ENCODE results near the gene SLC34A3. TPM values are rescaled to one million over a fixed set of nuclear protein-coding genes. Genes with fewer than 3 reads are reported as not detected.

The SLC34A3 gene
- polyA plus RNA-seq, 4 donors, result 0.21 to 30.3 (median 0.85) TPM

- Histone ChIP-seq H3K4me3 (ENCODE audit: low read depth in 1 of 3, low read length in 3 of 3) (no peak overlapping the region), H3K4me1 (ENCODE audit: control insufficient read depth in 3 of 3, insufficient read depth in 2 of 3, low read depth in 1 of 3, low read length in 2 of 3) (peaks cover 0 to 31% (median 4%) of the 10 kb centered on the region in 3 donors), H3K9me3 (ENCODE audit: control insufficient read depth in 2 of 2, insufficient read depth in 1 of 2, low read depth in 1 of 2, low read length in 1 of 2) (no peaks in the 10 kb centered on the region), H3K27me3 (ENCODE audit: control insufficient read depth in 3 of 3, insufficient read depth in 3 of 3, low read length in 3 of 3) (no peaks in the 10 kb centered on the region), H3K36me3 (ENCODE audit: control insufficient read depth in 3 of 3, insufficient read depth in 2 of 3, low read depth in 1 of 3, low read length in 3 of 3) (peaks cover 4 to 27% (median 9%) of the 10 kb centered on the region in 3 donors), H3K27ac (ENCODE audit: low read depth in 1 of 3, low read length in 2 of 3) (no peak overlapping the region)
- 72 to 82% (median 78%) methylated on average over 35 to 36 of the region's 36 CpGs for WGBS, 3 donors
- DNase-seq, result no peak
- FAIRE-seq, result no peak
Observed at GRCh38 chr9:137244486-137245449, 14.1 kb downstream of the SLC34A3 start.

- Histone ChIP-seq H3K4me3 (ENCODE audit: low read depth in 1 of 3, low read length in 3 of 3) (no peak overlapping the region), H3K36me3 (ENCODE audit: control insufficient read depth in 3 of 3, insufficient read depth in 2 of 3, low read depth in 1 of 3, low read length in 3 of 3) (peaks cover 4 to 27% (median 9%) of the 10 kb centered on the region in 3 donors), H3K27me3 (ENCODE audit: control insufficient read depth in 3 of 3, insufficient read depth in 3 of 3, low read length in 3 of 3) (no peaks in the 10 kb centered on the region), H3K4me1 (ENCODE audit: control insufficient read depth in 3 of 3, insufficient read depth in 2 of 3, low read depth in 1 of 3, low read length in 2 of 3) (peaks cover 0 to 28% (median 4%) of the 10 kb centered on the region in 3 donors), H3K27ac (ENCODE audit: low read depth in 1 of 3, low read length in 2 of 3) (no peak overlapping the region), H3K9me3 (ENCODE audit: control insufficient read depth in 2 of 2, insufficient read depth in 1 of 2, low read depth in 1 of 2, low read length in 1 of 2) (no peaks in the 10 kb centered on the region)
- FAIRE-seq (no peak), DNase-seq (no peak)
- 84 to 90% (median 90%) methylated on average over 20 to 25 of the region's 25 CpGs for WGBS, 3 donors
Observed at GRCh38 chr9:137245450-137246421, 15.0 kb downstream of the SLC34A3 start.

- Histone ChIP-seq H3K4me1 (ENCODE audit: control insufficient read depth in 3 of 3, insufficient read depth in 2 of 3, low read depth in 1 of 3, low read length in 2 of 3) (peaks cover 0 to 32% (median 4%) of the 10 kb centered on the region in 3 donors), H3K27ac (ENCODE audit: low read depth in 1 of 3, low read length in 2 of 3) (no peak overlapping the region), H3K9me3 (ENCODE audit: control insufficient read depth in 2 of 2, insufficient read depth in 1 of 2, low read depth in 1 of 2, low read length in 1 of 2) (no peaks in the 10 kb centered on the region), H3K36me3 (ENCODE audit: control insufficient read depth in 3 of 3, insufficient read depth in 2 of 3, low read depth in 1 of 3, low read length in 3 of 3) (peaks cover 3 to 20% (median 6%) of the 10 kb centered on the region in 3 donors), H3K27me3 (ENCODE audit: control insufficient read depth in 3 of 3, insufficient read depth in 3 of 3, low read length in 3 of 3) (no peaks in the 10 kb centered on the region), H3K4me3 (ENCODE audit: low read depth in 1 of 3, low read length in 3 of 3) (no peak overlapping the region)
- FAIRE-seq, result no peak
- DNase-seq, result no peak
- 71 to 79% (median 73%) methylated on average over 20 of the region's 20 CpGs for WGBS, 3 donors
Observed at GRCh38 chr9:137247135-137247915, 16.6 kb downstream of the SLC34A3 start.

GRCh38 chr9:137247916-137248175 lies 17.1 kb downstream of the SLC34A3 start:
- no peak overlapping the region for H3K27ac ChIP-seq (ENCODE audit: low read depth in 1 of 3, low read length in 2 of 3)
- FAIRE-seq, result no peak
- peaks cover 2 to 15% (median 2%) of the 10 kb centered on the region in 3 donors for H3K36me3 ChIP-seq (ENCODE audit: control insufficient read depth in 3 of 3, insufficient read depth in 2 of 3, low read depth in 1 of 3, low read length in 3 of 3)
- DNase-seq, result no peak
- WGBS, 3 donors, result 79 to 86% (median 85%) methylated on average over 6 of the region's 6 CpGs
- H3K9me3 ChIP-seq (ENCODE audit: control insufficient read depth in 2 of 2, insufficient read depth in 1 of 2, low read depth in 1 of 2, low read length in 1 of 2), result no peaks in the 10 kb centered on the region
- H3K4me1 ChIP-seq (ENCODE audit: control insufficient read depth in 3 of 3, insufficient read depth in 2 of 3, low read depth in 1 of 3, low read length in 2 of 3), result peaks cover 0 to 32% (median 1%) of the 10 kb centered on the region in 3 donors
- no peak overlapping the region for H3K4me3 ChIP-seq (ENCODE audit: low read depth in 1 of 3, low read length in 3 of 3)
- H3K27me3 ChIP-seq (ENCODE audit: control insufficient read depth in 3 of 3, insufficient read depth in 3 of 3, low read length in 3 of 3), result no peaks in the 10 kb centered on the region

- H3K36me3 ChIP-seq (ENCODE audit: control insufficient read depth in 3 of 3, insufficient read depth in 2 of 3, low read depth in 1 of 3, low read length in 3 of 3), result no peaks in the 10 kb centered on the region
- no peak overlapping the region for H3K4me3 ChIP-seq (ENCODE audit: low read depth in 1 of 3, low read length in 3 of 3)
- no peaks in the 10 kb centered on the region for H3K27me3 ChIP-seq (ENCODE audit: control insufficient read depth in 3 of 3, insufficient read depth in 3 of 3, low read length in 3 of 3)
- WGBS, 3 donors, result 47 to 61% (median 54%) methylated on average over 14 to 18 of the region's 18 CpGs
- H3K27ac ChIP-seq (ENCODE audit: low read depth in 1 of 3, low read length in 2 of 3), result no peak overlapping the region
- peaks cover 0 to 24% (median 3%) of the 10 kb centered on the region in 3 donors for H3K4me1 ChIP-seq (ENCODE audit: control insufficient read depth in 3 of 3, insufficient read depth in 2 of 3, low read depth in 1 of 3, low read length in 2 of 3)
- no peaks in the 10 kb centered on the region for H3K9me3 ChIP-seq (ENCODE audit: control insufficient read depth in 2 of 2, insufficient read depth in 1 of 2, low read depth in 1 of 2, low read length in 1 of 2)
- FAIRE-seq (no peak), DNase-seq (no peak)
Observed at GRCh38 chr9:137250329-137251193, 19.9 kb downstream of the SLC34A3 start.

GRCh38 chr9:137251194-137251461 lies 20.4 kb downstream of the SLC34A3 start, which contains the start of gene STPG3:
Gene STPG3 (plus strand): TSS chr9:137251286. CDS start chr9:137251287, 1 bp downstream.
- peaks cover 3 to 26% (median 4%) of the 10 kb centered on the region in 3 donors for H3K4me1 ChIP-seq (ENCODE audit: control insufficient read depth in 3 of 3, insufficient read depth in 2 of 3, low read depth in 1 of 3, low read length in 2 of 3)
- FAIRE-seq, result no peak
- H3K36me3 ChIP-seq (ENCODE audit: control insufficient read depth in 3 of 3, insufficient read depth in 2 of 3, low read depth in 1 of 3, low read length in 3 of 3), result peaks cover 0 to 2% (median 0%) of the 10 kb centered on the region in 3 donors
- no peak for DNase-seq
- H3K27ac ChIP-seq (ENCODE audit: low read depth in 1 of 3, low read length in 2 of 3), result no peak within 1 kb of the TSS
- H3K9me3 ChIP-seq (ENCODE audit: control insufficient read depth in 2 of 2, insufficient read depth in 1 of 2, low read depth in 1 of 2, low read length in 1 of 2), result no peaks in the 10 kb centered on the region
- WGBS, 3 donors, result 65 to 78% (median 68%) methylated on average over 2 to 4 of the region's 4 CpGs
- H3K4me3 ChIP-seq (ENCODE audit: low read depth in 1 of 3, low read length in 3 of 3), result no peak within 1 kb of the TSS
- no peaks in the 10 kb centered on the region for H3K27me3 ChIP-seq (ENCODE audit: control insufficient read depth in 3 of 3, insufficient read depth in 3 of 3, low read length in 3 of 3)

GRCh38 chr9:137251490-137252268 lies 21.0 kb downstream of the SLC34A3 start:
- DNase-seq, result no peak
- 76 to 85% (median 84%) methylated on average over 16 to 22 of the region's 22 CpGs for WGBS, 3 donors

More at GRCh38 chr9:137251490-137252268, 21.0 kb downstream of the SLC34A3 start:
- no peak overlapping the region for H3K27ac ChIP-seq (ENCODE audit: low read depth in 1 of 3, low read length in 2 of 3)
- peaks cover 0 to 7% (median 0%) of the 10 kb centered on the region in 3 donors for H3K36me3 ChIP-seq (ENCODE audit: control insufficient read depth in 3 of 3, insufficient read depth in 2 of 3, low read depth in 1 of 3, low read length in 3 of 3)
- H3K27me3 ChIP-seq (ENCODE audit: control insufficient read depth in 3 of 3, insufficient read depth in 3 of 3, low read length in 3 of 3), result no peaks in the 10 kb centered on the region
- H3K4me3 ChIP-seq (ENCODE audit: low read depth in 1 of 3, low read length in 3 of 3), result no peak overlapping the region
- peaks cover 7 to 31% (median 8%) of the 10 kb centered on the region in 3 donors for H3K4me1 ChIP-seq (ENCODE audit: control insufficient read depth in 3 of 3, insufficient read depth in 2 of 3, low read depth in 1 of 3, low read length in 2 of 3)
- FAIRE-seq, result no peak
- no peaks in the 10 kb centered on the region for H3K9me3 ChIP-seq (ENCODE audit: control insufficient read depth in 2 of 2, insufficient read depth in 1 of 2, low read depth in 1 of 2, low read length in 1 of 2)
